IPS DF 6.9 (cell line): ENCODE data around the gene NIPAL3.
A peak's percentile ranks its signal among the peaks of the same experiment; 100 is the strongest.

ENCODE experiments used
- DNase-seq: peaks from one replicate; pipeline ENCODE4 v3.0.0-alpha.2; 2013; ENCODE audit warnings: low read depth, low spot score
- H3K27ac ChIP-seq: one replicate; pipeline ENCODE4 v1.5.1; 2013; ENCODE audit warnings: low read length, control low read depth
- H3K27me3 ChIP-seq: 2 replicates; pipeline ENCODE4 v1.6.1; 2013; ENCODE audit warnings: mild to moderate bottlenecking, low read length; ENCODE audit not compliant: control insufficient read depth, insufficient read depth
- H3K36me3 ChIP-seq: 2 replicates; pipeline ENCODE4 v1.6.1; 2013; ENCODE audit warnings: low read length; ENCODE audit not compliant: control insufficient read depth, insufficient read depth
- H3K4me1 ChIP-seq: 2 replicates; pipeline ENCODE4 v1.6.1; 2013; ENCODE audit warnings: low read length; ENCODE audit not compliant: control insufficient read depth, insufficient read depth
- H3K4me3 ChIP-seq: 2 replicates; pipeline ENCODE4 v1.5.1; 2013; ENCODE audit warnings: mild to moderate bottlenecking, low read length
- H3K9me3 ChIP-seq: 2 replicates; pipeline ENCODE4 v1.6.1; 2013; ENCODE audit warnings: low read length, inconsistent platforms; ENCODE audit not compliant: control insufficient read depth, insufficient read depth
- WGBS: extraction: QIAGEN DNeasy Blood & Tissue Kit; methylation state at CpG from one replicate; pipeline ENCODE4 v1.1.7; 2013; ENCODE audit warnings: mixed read lengths, missing lambda C conversion rate; ENCODE audit not compliant: insufficient read length, insufficient coverage; 5-methylcytosine and 5-hydroxymethylcytosine counted together

Gene NIPAL3

GRCh38 chr1:24415334-24415909 lies at the start of gene NIPAL3:
Gene NIPAL3, plus strand, starts transcription at chr1:24415802. Its CDS starts 3,746 bp downstream, at chr1:24419548.
- no peaks in the 10 kb centered on the region for H3K4me1 ChIP-seq
- peak; percentile 99 for DNase-seq
- no peak within 1 kb of the TSS for H3K27ac ChIP-seq
- WGBS, result no CpG with 5 or more reads among the region's 28 CpGs
- H3K9me3 ChIP-seq, result no peaks in the 10 kb centered on the region
- no peaks in the 10 kb centered on the region for H3K27me3 ChIP-seq
- peak within 1 kb of the TSS; percentile 48; the same call in 1 of the 2 replicates for H3K4me3 ChIP-seq
- H3K36me3 ChIP-seq, result peaks cover 3% of the 10 kb centered on the region; the same call in 1 of the 2 replicates

DNA sequence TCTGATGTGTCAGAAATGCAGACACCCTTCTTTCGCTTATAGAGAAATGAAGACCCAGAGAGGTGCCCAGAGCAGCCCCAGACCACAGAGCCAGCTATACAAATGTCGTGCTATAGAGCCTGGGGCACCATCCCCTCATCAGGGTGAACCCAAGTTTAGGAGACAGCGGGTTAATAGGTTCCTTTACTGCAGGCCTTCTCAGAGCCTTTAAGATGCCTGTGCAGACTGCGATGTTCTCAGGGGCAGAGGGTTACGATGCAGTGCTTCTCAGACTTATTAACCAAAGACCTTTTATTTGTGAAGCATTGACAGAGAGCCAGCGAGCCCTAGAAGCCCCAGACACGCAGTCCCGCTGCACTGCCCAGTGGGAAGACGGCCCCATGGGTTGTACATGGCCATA lies 48.9 kb upstream of the NIPAL3 start:
- H3K4me1 ChIP-seq, result no peaks in the 10 kb centered on the region
- H3K27me3 ChIP-seq, result no peaks in the 10 kb centered on the region
- H3K4me3 ChIP-seq, result no peak overlapping the region
- no CpG with 5 or more reads among the region's 9 CpGs for WGBS
- no peaks in the 10 kb centered on the region for H3K9me3 ChIP-seq
- no peak overlapping the region for H3K27ac ChIP-seq
- no peak for DNase-seq
- no peaks in the 10 kb centered on the region for H3K36me3 ChIP-seq

DNA sequence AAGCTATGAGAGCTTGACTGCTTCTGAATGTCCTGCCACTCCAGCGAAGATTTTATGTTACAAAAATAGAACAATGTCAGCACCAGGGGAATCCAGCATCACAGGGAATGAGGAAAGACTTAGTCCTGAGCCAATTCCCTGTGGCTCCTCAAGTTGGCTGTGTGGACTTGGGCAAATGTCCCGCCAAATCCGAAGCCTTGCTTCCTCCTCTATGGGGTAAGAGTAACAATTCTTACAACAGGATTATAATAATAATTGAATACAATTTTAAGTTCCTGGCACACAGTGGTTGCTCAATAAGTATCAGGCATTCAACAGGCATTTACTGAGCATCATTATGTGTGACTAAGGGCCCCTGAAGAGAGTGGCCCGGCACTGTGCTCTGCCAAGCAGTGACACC lies 46.4 kb upstream of the NIPAL3 start:
- no CpG with 5 or more reads among the region's 4 CpGs for WGBS

DNA sequence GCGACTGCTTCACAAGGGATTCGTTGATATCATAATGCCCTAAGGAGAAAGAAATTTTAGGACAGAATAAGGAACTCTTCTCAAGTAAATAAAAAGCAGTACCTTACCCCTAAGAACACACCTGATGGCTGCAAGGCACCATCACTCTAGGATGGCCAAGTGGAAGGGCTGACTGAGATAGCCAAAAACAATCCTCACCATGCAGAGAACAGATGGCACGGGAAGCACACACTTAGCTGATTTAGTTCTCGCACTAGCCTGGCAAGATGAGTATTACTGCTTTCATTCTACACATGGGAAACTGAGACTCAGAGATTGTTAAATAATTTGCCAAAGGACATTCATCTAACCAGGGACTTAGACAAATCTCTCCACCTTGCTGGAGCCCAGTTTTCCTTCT lies 45.8 kb upstream of the NIPAL3 start:
- WGBS, result no CpG with 5 or more reads among the region's 4 CpGs
- H3K27ac ChIP-seq, result no peak overlapping the region

More for the DNA sequence above, 46.4 kb upstream of the NIPAL3 start:
- Histone ChIP-seq H3K4me1 (peaks cover 2% of the 10 kb centered on the region; the same call in 1 of the 2 replicates), H3K36me3 (no peaks in the 10 kb centered on the region), H3K4me3 (no peak overlapping the region), H3K27ac (no peak overlapping the region), H3K9me3 (no peaks in the 10 kb centered on the region), H3K27me3 (no peaks in the 10 kb centered on the region)
- DNase-seq, result no peak

GRCh38 chr1:24373044-24373443 lies 42.6 kb upstream of the NIPAL3 start:
- H3K36me3 ChIP-seq, result no peaks in the 10 kb centered on the region
- WGBS, result no CpG with 5 or more reads among the region's 7 CpGs
- peaks cover 4% of the 10 kb centered on the region; the same call in 1 of the 2 replicates for H3K4me1 ChIP-seq
- no peaks in the 10 kb centered on the region for H3K9me3 ChIP-seq
- DNase-seq, result no peak
- H3K27me3 ChIP-seq, result no peaks in the 10 kb centered on the region
- H3K4me3 ChIP-seq, result no peak overlapping the region
- H3K27ac ChIP-seq, result no peak overlapping the region

More for the DNA sequence above, 45.8 kb upstream of the NIPAL3 start:
- no peak overlapping the region for H3K4me3 ChIP-seq
- no peaks in the 10 kb centered on the region for H3K27me3 ChIP-seq
- peaks cover 2% of the 10 kb centered on the region; the same call in 1 of the 2 replicates for H3K4me1 ChIP-seq
- no peaks in the 10 kb centered on the region for H3K36me3 ChIP-seq
- no peak for DNase-seq
- H3K9me3 ChIP-seq, result no peaks in the 10 kb centered on the region

DNA sequence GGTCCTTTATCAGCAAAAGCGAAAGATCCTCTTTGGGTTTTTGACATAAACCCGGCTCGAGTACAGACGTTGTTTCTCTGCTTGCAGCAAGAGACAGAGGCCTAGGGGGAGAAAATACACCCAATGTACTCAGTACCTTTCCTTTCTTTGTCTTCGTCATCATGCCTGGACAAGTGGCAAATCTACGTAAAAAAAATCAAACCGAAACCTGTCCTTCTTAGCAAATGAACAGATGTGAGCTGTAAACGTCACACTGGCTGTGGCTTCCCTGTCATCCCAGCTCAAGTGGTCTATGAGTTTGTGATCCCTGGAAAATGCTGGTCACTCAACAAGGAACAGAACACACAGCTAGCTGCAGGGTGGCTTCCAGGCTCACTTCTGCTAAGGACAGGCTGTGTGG lies 41.9 kb upstream of the NIPAL3 start:
- H3K4me3 ChIP-seq, result no peak overlapping the region
- WGBS, result no CpG with 5 or more reads among the region's 8 CpGs
- H3K9me3 ChIP-seq, result no peaks in the 10 kb centered on the region
- no peaks in the 10 kb centered on the region for H3K27me3 ChIP-seq
- no peaks in the 10 kb centered on the region for H3K36me3 ChIP-seq
- H3K4me1 ChIP-seq, result peaks cover 4% of the 10 kb centered on the region; the same call in 1 of the 2 replicates
- no peak overlapping the region for H3K27ac ChIP-seq
- no peak for DNase-seq

- Histone ChIP-seq H3K9me3 (no peaks in the 10 kb centered on the region), H3K4me3 (no peak overlapping the region), H3K27ac (no peak overlapping the region), H3K4me1 (peaks cover 4% of the 10 kb centered on the region; the same call in 1 of the 2 replicates), H3K27me3 (no peaks in the 10 kb centered on the region), H3K36me3 (no peaks in the 10 kb centered on the region)
- WGBS, result no CpG with 5 or more reads among the region's 13 CpGs
- peak; percentile 25 for DNase-seq
These were observed 40.5 kb upstream of the NIPAL3 start for GRCh38 chr1:24374891-24375786.

- H3K4me3 ChIP-seq, result no peak overlapping the region
- no peak for DNase-seq
- H3K9me3 ChIP-seq, result no peaks in the 10 kb centered on the region
- WGBS, result no CpG with 5 or more reads among the region's 8 CpGs
- H3K27me3 ChIP-seq, result no peaks in the 10 kb centered on the region
- H3K36me3 ChIP-seq, result no peaks in the 10 kb centered on the region
- no peak overlapping the region for H3K27ac ChIP-seq
- 0 out of 2 replicates have a peak, but pooled peaks cover 1% of the 10 kb centered on the region for H3K4me1 ChIP-seq
These were observed 35.8 kb upstream of the NIPAL3 start for GRCh38 chr1:24379733-24380315.

GRCh38 chr1:24380508-24380907 lies 35.1 kb upstream of the NIPAL3 start:
- no peaks in the 10 kb centered on the region for H3K36me3 ChIP-seq
- no peak for DNase-seq
- no peak overlapping the region for H3K4me3 ChIP-seq
- no peak overlapping the region for H3K27ac ChIP-seq
- H3K27me3 ChIP-seq, result no peaks in the 10 kb centered on the region
- H3K9me3 ChIP-seq, result no peaks in the 10 kb centered on the region
- no peaks in the 10 kb centered on the region for H3K4me1 ChIP-seq
- WGBS, result no CpG with 5 or more reads among the region's 5 CpGs

DNA sequence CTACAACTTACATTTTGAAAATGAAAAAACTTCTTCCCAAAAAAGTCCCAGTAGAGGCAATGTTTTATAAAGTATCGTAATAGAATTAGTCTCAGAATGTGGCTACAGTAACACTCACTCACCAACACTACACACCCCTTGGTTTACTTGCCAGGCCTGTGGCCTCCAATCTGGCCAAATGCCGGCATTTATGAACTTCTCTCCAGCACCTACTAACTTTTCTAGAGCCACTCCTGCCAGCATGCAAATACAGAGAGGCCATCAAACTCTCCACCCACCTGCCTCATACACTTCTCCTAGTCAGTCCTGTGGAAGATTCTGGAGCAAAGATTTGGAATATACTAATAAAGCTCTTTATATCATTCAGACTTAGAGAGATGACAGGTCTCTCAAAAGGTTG lies 34.3 kb upstream of the NIPAL3 start:
- Histone ChIP-seq H3K4me3 (no peak overlapping the region), H3K36me3 (no peaks in the 10 kb centered on the region), H3K27me3 (no peaks in the 10 kb centered on the region), H3K4me1 (no peaks in the 10 kb centered on the region), H3K9me3 (no peaks in the 10 kb centered on the region), H3K27ac (no peak overlapping the region)
- no peak for DNase-seq
- WGBS, result no CpG with 5 or more reads among the region's 2 CpGs
